ELF-1 (cell line): ENCODE results near the gene SMG1.
"Not testable (repeated sequence)": the region's sequence is repeated elsewhere in the genome, so short reads cannot be mapped to it uniquely, and the experiment has no call there.

Experiments
- DNase-seq: peaks from one replicate; pipeline ENCODE4 v3.0.0-alpha.2; 2016; ENCODE audit warnings: low read depth, low spot score

Gene SMG1

GRCh38 chr16:18925986-18926865 is at the start of gene SMG1:
TSS of gene SMG1 (minus strand) at chr16:18926408. CDS start at chr16:18926041, 367 bp downstream.
- peak; percentile 100 for DNase-seq

GRCh38 chr16:18975109-18975508 is 48.9 kb upstream of the SMG1 start:
- no peak for DNase-seq

DNA sequence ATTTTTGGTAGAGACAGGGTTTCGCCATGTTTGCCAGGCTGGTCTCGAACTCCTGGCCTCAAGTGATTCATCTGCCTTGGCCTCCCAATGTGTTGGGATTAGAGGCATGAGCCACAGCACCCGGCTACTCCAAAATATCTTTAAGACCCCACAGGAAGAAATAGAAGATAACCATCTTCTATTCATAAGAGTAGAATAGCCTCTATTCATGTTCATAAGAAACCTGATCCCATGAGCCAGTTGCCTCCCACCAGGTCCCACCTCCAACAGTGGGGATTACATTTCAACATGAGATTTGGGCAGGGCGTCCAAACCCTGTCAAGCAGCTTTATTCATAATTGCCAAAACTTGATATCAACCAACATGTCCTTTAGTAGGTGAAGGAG is 43.6 kb upstream of the SMG1 start:
- DNase-seq, result no peak

GRCh38 chr16:18969050-18969854 is 43.0 kb upstream of the SMG1 start:
- DNase-seq, result peak; percentile 87

GRCh38 chr16:18966791-18967190 is 40.6 kb upstream of the SMG1 start:
- DNase-seq, result no peak

DNA sequence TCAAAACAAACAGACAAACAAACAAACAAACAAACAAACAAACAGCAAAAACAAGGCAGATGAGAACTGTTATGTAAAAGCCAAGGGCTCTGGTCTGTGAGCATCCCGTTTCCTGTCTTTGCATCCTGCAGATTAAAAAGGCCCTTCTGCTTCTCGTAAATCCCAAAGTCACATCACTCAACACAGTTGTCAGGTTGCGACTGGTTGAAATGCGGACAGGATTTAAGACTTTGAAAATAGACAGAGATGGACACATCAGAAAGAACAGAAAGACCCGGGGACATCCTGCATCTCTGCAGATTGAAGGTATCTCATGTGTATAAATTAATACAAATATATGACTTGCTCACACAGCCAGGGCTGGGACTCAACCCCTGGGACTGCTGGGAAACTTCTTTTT is 39.3 kb upstream of the SMG1 start:
- no peak for DNase-seq

DNA sequence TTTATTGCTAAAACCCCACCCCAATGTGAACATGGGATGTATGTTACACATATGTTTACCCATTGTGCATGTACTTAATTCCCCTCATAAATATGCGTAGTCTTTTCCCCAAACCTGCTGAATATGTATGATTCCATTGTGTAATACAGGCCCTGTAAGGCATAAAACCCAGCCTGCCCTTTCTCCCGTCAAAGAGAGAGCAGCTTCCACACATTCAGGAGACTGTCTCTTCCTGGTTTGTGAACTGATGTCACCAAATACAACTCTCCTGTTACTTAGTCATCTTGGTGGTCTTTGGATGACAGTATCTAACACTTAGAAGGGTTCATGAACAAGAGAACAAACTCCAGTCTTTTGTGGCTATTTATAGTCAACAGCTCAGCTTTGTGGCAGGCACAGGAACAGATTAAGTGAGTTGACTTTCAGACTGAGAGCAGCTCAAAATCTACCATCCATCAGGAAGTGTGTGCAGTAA is 32.9 kb upstream of the SMG1 start:
- DNase-seq, result no peak

DNA sequence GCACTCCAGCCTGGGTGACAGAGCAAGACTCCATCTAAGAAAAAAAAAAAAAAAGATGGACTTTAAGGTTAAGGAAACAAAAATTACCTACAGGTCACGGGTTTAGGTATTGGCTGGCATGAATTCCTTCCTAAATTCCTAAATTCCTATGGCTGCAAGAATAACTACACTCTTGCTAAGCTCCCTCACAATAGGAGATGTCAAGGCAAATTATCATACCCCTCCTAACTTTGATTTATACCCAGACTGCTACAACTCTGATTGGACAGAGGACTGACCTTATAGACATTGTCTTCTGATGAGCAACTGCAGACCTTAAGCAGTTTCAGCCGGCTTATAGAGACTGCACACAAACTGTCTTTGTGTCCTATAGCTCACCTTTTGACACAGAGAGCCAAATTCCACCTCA is 32.4 kb upstream of the SMG1 start:
- DNase-seq, result no peak

- DNase-seq, result not testable (repeated sequence)
Measured at GRCh38 chr16:18956658-18957241, 30.5 kb upstream of the SMG1 start.

DNA sequence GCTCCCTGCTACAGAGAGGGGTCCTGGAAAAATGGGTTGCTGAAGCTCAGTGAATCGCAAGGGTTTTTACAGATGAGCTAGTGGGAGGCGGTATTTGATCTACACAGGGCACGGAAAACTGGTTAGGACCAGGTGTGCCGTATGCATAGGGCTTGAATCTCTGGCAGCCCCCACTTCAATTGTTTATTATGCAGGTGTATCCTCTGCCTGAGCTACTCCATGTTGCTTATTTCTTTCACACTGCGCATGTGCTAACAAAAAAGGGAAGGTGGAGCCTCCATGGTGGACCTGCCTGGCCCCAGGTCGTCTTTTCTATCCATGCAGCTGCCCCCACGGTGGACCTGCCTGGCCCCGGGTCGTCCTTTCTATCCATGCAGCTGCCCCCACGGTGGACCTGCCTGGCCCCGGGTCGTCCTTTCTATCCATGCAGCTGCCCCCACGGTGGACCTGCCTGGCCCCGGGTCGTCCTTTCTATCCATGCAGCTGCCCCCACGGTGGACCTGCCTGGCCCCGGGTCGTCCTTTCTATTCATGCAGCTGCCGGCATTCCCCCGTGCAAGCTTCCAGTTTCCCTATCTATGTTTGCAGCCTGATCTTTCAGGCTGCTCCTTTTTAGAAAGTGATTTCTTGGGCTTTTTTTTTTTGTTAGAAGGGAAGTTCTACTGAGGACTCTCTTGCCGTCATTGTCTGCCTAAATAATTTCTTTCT is 29.8 kb upstream of the SMG1 start:
- DNase-seq, result not testable (repeated sequence)

- no peak for DNase-seq
Measured at GRCh38 chr16:18953547-18953946, 27.3 kb upstream of the SMG1 start.

DNA sequence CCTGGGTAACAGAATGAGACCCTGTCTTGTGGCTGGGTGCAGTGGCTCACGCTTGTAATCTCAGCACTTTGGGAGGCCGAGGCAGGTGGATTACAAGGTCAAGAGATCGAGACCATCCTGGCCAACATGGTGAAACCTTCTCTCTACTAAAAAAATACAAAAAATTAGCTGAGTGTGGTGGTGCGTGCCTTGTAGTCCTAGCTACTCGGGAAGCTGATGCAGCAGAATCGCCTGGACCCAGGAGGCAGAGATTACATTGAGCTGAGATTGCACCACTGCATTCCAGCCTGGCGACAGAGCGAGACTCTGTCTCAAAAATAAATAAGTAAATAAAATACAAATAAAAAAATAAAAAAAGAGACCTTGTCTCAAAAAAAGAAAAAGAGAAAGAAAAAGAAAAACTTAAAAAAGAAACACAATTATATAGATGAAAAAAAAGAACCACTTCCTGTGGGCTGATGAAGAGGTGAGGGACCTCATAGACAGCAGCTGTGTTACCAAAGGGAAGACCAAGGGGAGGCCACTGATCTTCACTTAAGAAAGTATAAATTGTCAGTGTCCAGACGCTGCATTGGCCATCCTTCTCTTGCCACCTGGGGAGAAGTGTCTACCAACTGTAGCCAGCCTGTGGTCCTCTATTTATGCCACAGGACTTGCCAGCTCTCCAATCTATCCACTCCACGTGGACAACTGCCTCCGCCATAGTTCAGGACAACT is 24.4 kb upstream of the SMG1 start:
- no peak for DNase-seq

DNA sequence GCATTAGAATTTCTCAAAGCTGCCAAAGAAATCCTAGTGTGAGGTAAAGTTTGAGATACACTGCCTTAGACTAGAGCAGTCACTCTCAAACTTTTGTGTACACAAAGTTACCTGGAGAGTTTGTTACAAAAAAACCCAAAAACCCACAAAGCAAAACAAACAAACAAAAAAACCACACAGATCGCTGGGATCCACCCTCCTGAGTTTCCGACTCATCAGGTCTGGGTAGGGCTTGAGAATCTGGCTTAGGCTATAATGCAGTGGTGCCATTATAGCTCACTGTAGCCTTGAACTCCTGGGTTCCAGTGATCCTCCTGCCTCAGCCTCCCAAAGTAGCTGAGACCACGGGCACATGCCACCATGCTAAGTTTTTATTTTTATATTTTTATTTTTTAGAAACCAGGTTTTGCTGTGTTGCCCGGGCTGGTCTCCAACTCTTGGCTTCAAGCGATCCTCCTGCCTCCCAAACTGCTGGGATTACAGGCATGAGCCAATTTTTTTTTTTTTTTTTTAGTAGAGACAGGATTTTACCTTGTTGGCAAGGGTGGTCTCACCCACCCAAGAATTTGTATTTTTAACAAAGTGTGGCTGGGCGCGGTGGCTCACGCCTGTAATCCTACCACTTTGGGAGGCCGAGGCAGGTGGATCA is 22.3 kb upstream of the SMG1 start:
- no peak for DNase-seq

DNA sequence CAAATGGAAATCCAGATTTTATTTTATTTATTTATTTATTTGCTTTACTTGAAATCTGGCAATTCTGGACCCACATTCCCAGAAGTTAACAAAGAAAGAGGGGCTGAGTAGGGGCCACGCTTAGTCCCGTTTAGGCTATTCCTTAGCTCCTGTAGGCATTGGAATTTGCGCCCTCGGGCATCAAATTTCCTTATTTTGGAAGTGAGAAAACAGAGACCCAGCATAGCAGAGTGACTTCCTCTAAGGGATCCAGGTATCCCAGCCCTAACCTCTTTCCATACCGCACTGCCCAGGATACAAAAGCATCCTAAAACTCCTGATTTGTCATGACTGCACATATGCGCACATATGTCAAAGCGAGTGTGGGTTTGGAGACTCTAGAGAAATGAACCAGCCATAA is 19.0 kb upstream of the SMG1 start:
- peak; percentile 85 for DNase-seq

- no peak for DNase-seq
Measured at GRCh38 chr16:18943414-18943813, 17.2 kb upstream of the SMG1 start.

GRCh38 chr16:18942061-18942460 is 15.9 kb upstream of the SMG1 start:
- no peak for DNase-seq

DNA sequence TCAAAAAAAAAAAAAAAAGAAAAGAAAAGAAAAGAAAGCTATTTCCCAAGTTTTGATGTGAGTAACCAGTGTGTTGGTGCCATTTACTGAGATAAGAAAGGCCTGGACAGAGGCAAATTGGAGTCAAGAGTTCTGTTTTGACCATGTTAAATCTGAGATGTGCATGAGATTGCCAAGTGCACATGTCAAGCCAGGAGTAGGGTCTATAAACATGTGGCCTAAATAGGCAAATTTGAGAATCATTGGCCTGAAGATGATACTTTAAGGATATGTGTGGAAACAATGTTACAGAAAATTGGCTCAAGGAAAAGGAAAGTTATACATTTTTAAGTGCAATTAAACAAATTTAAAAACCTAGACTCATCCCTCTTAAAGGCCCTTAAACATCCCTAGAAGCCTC is 15.3 kb upstream of the SMG1 start:
- DNase-seq, result no peak

DNA sequence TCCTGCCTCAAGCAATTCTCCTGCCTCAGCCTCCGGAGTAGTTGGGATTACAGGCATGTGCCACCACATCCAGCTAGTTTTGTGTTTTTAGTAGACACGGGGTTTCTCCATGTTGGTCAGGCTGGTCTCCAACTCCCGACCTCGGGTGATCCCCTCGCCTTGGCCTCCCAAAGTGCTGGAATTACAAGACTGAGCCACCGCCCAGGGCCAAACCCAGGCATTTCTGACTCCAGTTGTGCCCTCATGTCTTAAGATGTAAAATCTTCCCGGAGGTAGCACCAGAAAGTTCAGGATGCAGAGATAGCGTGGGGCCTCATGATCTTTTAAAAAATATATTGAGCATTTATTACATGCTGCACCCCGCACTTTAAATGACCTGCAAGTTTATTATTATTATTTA is 12.8 kb upstream of the SMG1 start:
- no peak for DNase-seq

DNA sequence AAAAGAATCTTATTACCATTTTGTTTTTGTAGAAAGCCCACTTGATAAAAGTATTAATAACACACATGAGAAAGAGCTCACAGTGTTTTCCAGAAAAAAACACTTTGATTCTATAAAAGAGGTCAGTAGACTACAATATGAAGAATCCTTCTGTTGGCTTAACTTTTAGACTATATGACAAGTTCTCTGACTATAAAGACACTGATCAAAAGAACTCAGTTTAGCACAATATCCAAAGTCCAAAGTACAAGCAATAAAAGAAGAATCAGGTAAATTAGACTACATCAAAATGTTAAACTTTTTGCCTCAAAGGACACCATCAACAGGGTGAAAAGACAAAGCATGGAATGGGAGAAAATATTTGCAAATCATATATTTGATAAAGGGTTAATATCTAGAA is 11.2 kb upstream of the SMG1 start:
- DNase-seq, result no peak

DNA sequence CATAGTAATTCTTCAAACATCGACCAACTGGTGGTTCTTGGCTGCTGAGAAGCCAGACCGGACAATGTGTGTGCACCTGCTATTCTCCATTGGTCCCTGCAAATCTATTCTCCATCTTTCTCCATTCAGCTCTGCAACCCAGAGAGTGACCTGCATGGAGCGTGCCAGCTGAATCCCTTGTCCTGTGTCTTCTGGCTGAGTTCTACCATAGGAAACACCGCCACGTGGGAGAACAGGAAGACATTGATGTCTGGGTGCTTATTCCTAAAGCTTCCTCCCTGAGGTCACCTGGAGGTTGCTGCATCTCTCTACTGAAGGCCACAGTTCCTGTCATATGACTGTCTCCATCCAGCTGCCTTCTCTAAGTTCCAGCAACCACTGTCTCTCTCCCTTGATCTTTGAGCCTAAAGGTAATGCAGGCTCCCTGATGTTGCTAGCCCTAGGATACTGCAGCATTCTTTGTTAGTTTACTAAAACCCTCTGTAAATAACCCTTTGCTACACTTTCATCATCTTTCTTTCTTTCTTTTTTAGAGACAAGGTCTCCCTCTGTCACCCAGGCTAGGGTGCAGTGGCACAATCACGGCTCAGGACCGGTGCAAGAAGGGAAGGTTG is 10.6 kb upstream of the SMG1 start:
- DNase-seq, result no peak
